Upper lobe of left lung (tissue), 6 donors: ENCODE measurements around the gene ARHGEF3. TPM values are rescaled to one million over a fixed set of nuclear protein-coding genes. Genes with fewer than 3 reads are reported as not detected.
"Not testable (repeated sequence)": the region's sequence is repeated elsewhere in the genome, so short reads cannot be mapped to it uniquely, and the experiment has no call there.

Source experiments
- ATAC-seq, 2 donors: fragments of 200-7000 bp; cut with Tn5 transposase; one replicate each; pipeline ENCODE4 v1.9.1; 2022; ENCODE audit warnings: mild to moderate bottlenecking in 2 of 2, moderate library complexity in 2 of 2; ENCODE audit not compliant: low FRiP score in 2 of 2
- DNase-seq, 2 donors: peaks; one replicate each; pipeline ENCODE4 v3.0.0-alpha.2; 2019 to 2020
- H3K27ac ChIP-seq, 4 donors: fragments of 200-600 bp; sonication (generic); one replicate each; pipeline ENCODE4 v1.5.1; 2016 to 2019
- H3K27me3 ChIP-seq, 4 donors: fragments of 200-600 bp; sonication (generic); one replicate each; pipeline ENCODE4 v1.5.1; 2017 to 2019
- H3K36me3 ChIP-seq, 4 donors: fragments of 200-600 bp; sonication (generic); one replicate each; pipeline ENCODE4 v1.5.1; 2016 to 2019
- H3K4me1 ChIP-seq, 4 donors: fragments of 200-600 bp; sonication (generic); one replicate each; pipeline ENCODE4 v1.5.1; 2018 to 2019
- H3K4me3 ChIP-seq, 4 donors: fragments of 200-600 bp; sonication (generic); one replicate each; pipeline ENCODE4 v1.5.1; 2017 to 2019; ENCODE audit warnings: mild to moderate bottlenecking in 2 of 4, moderate library complexity in 1 of 4
- H3K9me3 ChIP-seq, 4 donors: fragments of 200-600 bp; sonication (generic); one replicate each; pipeline ENCODE4 v1.5.1; 2018 to 2019
- CTCF ChIP-seq, 6 experiments: fragments of 450-650 bp in 4 of 6; fragments of 200-600 bp in 2 of 6; sonication (generic) in 2 of 6; IDR thresholded peaks; one replicate each; pipeline ENCODE4 v1.5.1; 2016 to 2019; ENCODE audit warnings: antibody characterized with exemption in 6 of 6
- EP300 ChIP-seq, 4 donors: sonication (generic); formaldehyde crosslinking; IDR thresholded peaks; one replicate each; pipeline ENCODE4 v1.5.1; 2017; ENCODE audit warnings: antibody characterized with exemption in 4 of 4, control low read depth in 2 of 4
- POLR2A ChIP-seq, 4 donors: fragments of 450-650 bp; IDR thresholded peaks; one replicate each; pipeline ENCODE4 v1.5.1; 2016 to 2017; ENCODE audit warnings: antibody characterized with exemption in 4 of 4, mild to moderate bottlenecking in 2 of 4
- POLR2AphosphoS5 ChIP-seq, 2 donors: sonication (generic); formaldehyde crosslinking; IDR thresholded peaks; one replicate each; pipeline ENCODE4 v1.5.1; 2017; ENCODE audit warnings: antibody characterized with exemption in 2 of 2
- WGBS, 2 donors: methylation state at CpG; one replicate each; pipeline ENCODE4 v1.1.5; 2017 to 2018; 5-methylcytosine and 5-hydroxymethylcytosine counted together
- total RNA-seq, 6 donors: library from RNA; depleted of rRNA in 4 of 6; stranded (reverse); fragments of >200 nt in 4 of 6; gene quantifications; one replicate each; pipeline versions ENCODE4 v1.1.0 to v1.2.1, GENCODE V29; 2016 to 2021
- donor health status: DM: no; HTN: no; CAD: no; lungs with moderate emphysema.
- donor health status: DM: no; HTN: yes; CAD: no; lungs with severe emphysema.

ARHGEF3 gene
- total RNA-seq, 6 donors from 2014 or later = 26.6 to 38.9 (median 30.0) TPM

GRCh38 chr3:56694867-56695683, 106.7 kb downstream of the ARHGEF3 start:
- peaks cover 0 to 12% (median 2%) of the 10 kb centered on the region in 4 donors for H3K4me1 ChIP-seq
- WGBS, 2 donors = 19 to 29% methylated on average over 4 of the region's 4 CpGs
- H3K4me3 ChIP-seq = no peak overlapping the region
- no peak for DNase-seq
- TF ChIP-seq POLR2AphosphoS5 (IDR thresholded peaks at IDR 0.05) (no peak), POLR2A (IDR thresholded peaks at IDR 0.05) (no peak), EP300 (IDR thresholded peaks at IDR 0.05) (no peak), CTCF (IDR thresholded peaks at IDR 0.05) (no peak)
- H3K36me3 ChIP-seq = no peaks in the 10 kb centered on the region
- H3K27ac ChIP-seq = peak overlapping the region in 2 of 4 donors; percentile 9 to 34
- H3K9me3 ChIP-seq = no peaks in the 10 kb centered on the region
- peak in 1 of 2 donors; percentile 48 for ATAC-seq
- H3K27me3 ChIP-seq = no peaks in the 10 kb centered on the region

GRCh38 chr3:56693750-56694149, 108.0 kb downstream of the ARHGEF3 start:
- peak; percentile 66 to 89 for ATAC-seq
- no peaks in the 10 kb centered on the region for H3K36me3 ChIP-seq
- H3K4me1 ChIP-seq = peaks cover 0 to 12% (median 2%) of the 10 kb centered on the region in 4 donors
- H3K4me3 ChIP-seq = no peak overlapping the region
- H3K27me3 ChIP-seq = no peaks in the 10 kb centered on the region
- H3K9me3 ChIP-seq = no peaks in the 10 kb centered on the region
- peak in 1 of 2 donors; percentile 60 for DNase-seq
- WGBS, 2 donors = 36 to 37% methylated on average over 3 of the region's 3 CpGs
- TF ChIP-seq POLR2AphosphoS5 (IDR thresholded peaks at IDR 0.05) (peak; percentile 63 to 72), EP300 (IDR thresholded peaks at IDR 0.05) (peak in 2 of 4 donors; percentile 8 to 32), POLR2A (IDR thresholded peaks at IDR 0.05) (no peak), CTCF (IDR thresholded peaks at IDR 0.05) (no peak)
- peak overlapping the region in 1 of 4 donors; percentile 32 for H3K27ac ChIP-seq

- TF ChIP-seq POLR2A (IDR thresholded peaks at IDR 0.05) = peak in 1 of 4 donors; percentile 19
- not testable (repeated sequence) for H3K9me3 ChIP-seq, H3K27me3 ChIP-seq, H3K4me3 ChIP-seq, DNase-seq, H3K36me3 ChIP-seq
- Histone ChIP-seq H3K27ac (peak overlapping the region in 2 of 4 donors; percentile 7 to 17), H3K4me1 (peaks cover 0 to 12% (median 2%) of the 10 kb centered on the region in 4 donors)
- WGBS, 2 donors = 71 to 84% methylated on average over 11 to 12 of the region's 15 CpGs
- ATAC-seq = peak in 1 of 2 donors; percentile 24
These were observed 109.0 kb downstream of the ARHGEF3 start for GRCh38 chr3:56692520-56693433.

GRCh38 chr3:56692001-56692365, 109.8 kb downstream of the ARHGEF3 start:
- H3K36me3 ChIP-seq, H3K27ac ChIP-seq, H3K4me3 ChIP-seq, ATAC-seq, H3K27me3 ChIP-seq, H3K9me3 ChIP-seq: not testable (repeated sequence)
- WGBS, 2 donors = 93 to 100% methylated on average over 3 to 5 of the region's 21 CpGs
- peak in 1 of 2 donors; percentile 78 for DNase-seq
- peaks cover 0 to 12% (median 2%) of the 10 kb centered on the region in 4 donors for H3K4me1 ChIP-seq

GRCh38 chr3:56691165-56692000, 110.4 kb downstream of the ARHGEF3 start:
- Histone ChIP-seq H3K27ac (no peak overlapping the region), H3K9me3 (no peaks in the 10 kb centered on the region), H3K4me1 (peaks cover 0 to 12% (median 2%) of the 10 kb centered on the region in 4 donors), H3K36me3 (no peaks in the 10 kb centered on the region), H3K27me3 (no peaks in the 10 kb centered on the region), H3K4me3 (no peak overlapping the region)
- TF ChIP-seq EP300 (IDR thresholded peaks at IDR 0.05) (no peak), POLR2AphosphoS5 (IDR thresholded peaks at IDR 0.05) (no peak), POLR2A (IDR thresholded peaks at IDR 0.05) (no peak), CTCF (IDR thresholded peaks at IDR 0.05) (no peak)
- WGBS, 2 donors = 97% methylated on average over 13 to 18 of the region's 19 CpGs
- DNase-seq = peak in 1 of 2 donors; percentile 67
- ATAC-seq = no peak
